HepG2 (cell line): ENCODE measurements around the gene PRR15L. TPM values are rescaled to one million over a fixed set of nuclear protein-coding genes. Genes with fewer than 3 reads are reported as not detected.

Experiments
- CREM ChIP-seq, 2 experiments: sonication (generic) in 1 of 2; formaldehyde crosslinking in 1 of 2; IDR thresholded peaks; 2 replicates each; pipeline versions ENCODE4 v1.4.0 to v1.6.1; 2016 to 2020; ENCODE audit warnings: antibody characterized with exemption in 1 of 2, mild to moderate bottlenecking in 1 of 2, missing genetic modification reagents in 1 of 2
- DNMT1 ChIP-seq: sonication (generic); formaldehyde crosslinking; IDR thresholded peaks from 2 replicates; pipeline ENCODE4 v1.5.1; 2020; ENCODE audit warnings: mild to moderate bottlenecking, missing genetic modification reagents
- EP300 ChIP-seq, 3 experiments: sonication (generic) in 1 of 3; formaldehyde crosslinking in 1 of 3; IDR thresholded peaks; 2 replicates each; pipeline versions ENCODE4 v1.5.1 to v1.6.1; 2011 to 2020; ENCODE audit warnings: low read depth in 2 of 3, low read length in 2 of 3, borderline replicate concordance in 1 of 3, improper control_type of control experiment in 1 of 3, mild to moderate bottlenecking in 1 of 3, missing genetic modification reagents in 1 of 3, moderate library complexity in 1 of 3
- FOXA3 ChIP-seq: IDR thresholded peaks from 2 replicates; pipeline ENCODE4 v1.6.1; 2016; ENCODE audit warnings: missing genetic modification reagents, missing compliant biosample characterization
- GTF3A ChIP-seq: sonication (generic); formaldehyde crosslinking; conservative IDR thresholded peaks from 2 replicates; pipeline ENCODE4 v1.4.0; 2020; ENCODE audit warnings: mild to moderate bottlenecking, missing genetic modification reagents
- HNRNPH1 ChIP-seq: fragments of 200-400 bp; formaldehyde crosslinking; optimal IDR thresholded peaks from 2 replicates; pipeline ENCODE3; 2017; ENCODE audit warnings: mild to moderate bottlenecking, low read depth, low read length
- NCOA2 ChIP-seq: sonication (generic); formaldehyde crosslinking; IDR thresholded peaks from 2 replicates; pipeline ENCODE4 v1.8.0; 2022; ENCODE audit warnings: inconsistent platforms
- PAX8 ChIP-seq: sonication (generic); formaldehyde crosslinking; IDR thresholded peaks from 2 replicates; pipeline ENCODE4 v1.8.0; 2022; ENCODE audit warnings: mild to moderate bottlenecking, missing genetic modification reagents, borderline replicate concordance
- POLR2G ChIP-seq: fragments of 200-400 bp; formaldehyde crosslinking; IDR thresholded peaks from 2 replicates; pipeline ENCODE4 v1.6.1; 2018; ENCODE audit warnings: mild to moderate bottlenecking, low read depth, low read length, moderate library complexity
- ZBTB44 ChIP-seq: sonication (generic); formaldehyde crosslinking; IDR thresholded peaks from 2 replicates; pipeline ENCODE4 v1.4.0; 2020; ENCODE audit warnings: missing genetic modification reagents
- ZMYM4 ChIP-seq: sonication (generic); formaldehyde crosslinking; IDR thresholded peaks from 2 replicates; pipeline ENCODE4 v1.8.1; 2023; ENCODE audit warnings: mild to moderate bottlenecking, missing genetic modification reagents
- ZNF121 ChIP-seq: sonication (generic); formaldehyde crosslinking; IDR thresholded peaks from 2 replicates; pipeline ENCODE4 v1.5.0; 2020; ENCODE audit warnings: mild to moderate bottlenecking, missing genetic modification reagents
- ZNF34 ChIP-seq: sonication (generic); formaldehyde crosslinking; IDR thresholded peaks from 2 replicates; pipeline ENCODE4 v1.4.0; 2020; ENCODE audit warnings: mild to moderate bottlenecking, missing genetic modification reagents, borderline replicate concordance
- ZNF383 ChIP-seq: sonication (generic); formaldehyde crosslinking; IDR thresholded peaks from 2 replicates; pipeline ENCODE4 v1.4.0; 2020; ENCODE audit warnings: missing genetic modification reagents, mild to moderate bottlenecking, borderline replicate concordance
- polyA plus RNA-seq, 8 experiments: library from polyadenylated mRNA; depleted of rRNA in 3 of 8; stranded (reverse) in 7 of 8; unstranded in 1 of 8; fragments of >200 nt; fragmentation: Illumina TruSeq in 4 of 8; extraction: Trizol in 4 of 8; gene quantifications; 2 replicates each; pipeline versions ENCODE4 v1.2.1 to v1.2.3, GENCODE V29; 2011 to 2016; ENCODE audit warnings: low read depth in 4 of 8, missing spikeins in 1 of 8, mixed read lengths in 1 of 8; ENCODE audit not compliant: insufficient read depth in 1 of 8
- total RNA-seq, 5 experiments: library from RNA; depleted of rRNA; stranded (reverse); fragments of >200 nt; fragmentation: Illumina TruSeq; extraction: Trizol; gene quantifications; 2 replicates each; pipeline ENCODE4 v1.2.3, GENCODE V29; 2016; ENCODE audit warnings: low read depth in 1 of 5
- TF ChIP-seq, protein P1 (sequence below), 2 experiments: sonication (generic) in 1 of 2; formaldehyde crosslinking in 1 of 2; IDR thresholded peaks; 2 replicates each; pipeline versions ENCODE4 v1.4.0 to v1.6.1; 2018 to 2020; ENCODE audit warnings: missing genetic modification reagents in 2 of 2, borderline replicate concordance in 1 of 2, low read depth in 1 of 2, mild to moderate bottlenecking in 1 of 2, missing biosample characterization in 1 of 2
- TF ChIP-seq, protein P2 (sequence below): sonication (generic); formaldehyde crosslinking; IDR thresholded peaks from 2 replicates; pipeline ENCODE4 v1.5.1; 2020; ENCODE audit warnings: missing genetic modification reagents, mild to moderate bottlenecking, borderline replicate concordance
- TF ChIP-seq, protein P3 (sequence below): sonication (generic); formaldehyde crosslinking; IDR thresholded peaks from 2 replicates; pipeline ENCODE4 v1.4.0; 2020; ENCODE audit warnings: missing genetic modification reagents, borderline replicate concordance

Gene PRR15L
- total and polyA plus RNA-seq, 2 of the 13 experiments (the other 11 are each of a cell fraction or from before 2014, with no cell fraction given), result 0.44 to 2.0 TPM

DNA sequence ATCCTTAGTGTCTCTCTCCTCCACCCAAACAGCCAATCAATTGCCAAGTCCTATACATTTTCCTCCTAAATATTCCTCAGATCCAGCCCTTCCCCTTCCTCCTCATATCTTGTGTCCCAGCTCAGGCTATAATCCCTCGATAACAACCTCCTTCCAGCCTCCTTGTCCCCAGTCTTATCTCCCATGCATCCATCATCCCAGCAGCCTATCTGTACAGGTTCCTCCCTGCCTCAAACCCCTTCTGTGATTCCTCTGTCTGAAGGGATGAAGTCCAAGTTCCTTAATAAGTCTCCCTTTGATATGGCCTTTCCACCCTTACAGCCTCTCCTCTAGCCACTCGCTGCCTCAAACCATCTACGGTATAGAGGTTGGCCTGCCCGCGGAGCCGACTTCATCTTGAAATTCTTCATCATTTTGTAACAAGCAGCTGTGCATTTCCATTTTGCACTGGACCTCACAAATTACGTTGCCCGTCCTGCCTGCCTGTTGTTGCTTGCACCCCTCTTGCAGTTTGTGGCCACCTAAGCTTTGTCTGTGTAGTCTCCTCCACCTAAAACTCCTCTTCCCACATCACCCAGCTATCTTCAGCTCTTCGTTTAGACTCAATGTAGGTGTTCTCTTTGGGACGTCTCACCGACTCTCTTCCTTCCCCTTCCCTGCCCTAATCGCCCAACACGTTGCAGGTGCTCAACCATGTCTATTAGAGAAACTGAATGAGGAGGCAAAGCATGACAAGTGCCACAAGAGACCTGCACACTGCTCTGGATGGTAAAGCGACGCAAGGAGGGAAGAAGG, 12.4 kb upstream of the PRR15L start (continued):
- TF ChIP-seq POLR2G (no peak), NCOA2 (no peak), EP300 (IDR thresholded peaks at IDR 0.05; ENCODE audit: low read depth in 2 of 2, low read length in 2 of 2) (no peak), EP300 (CRISPR knock-in tag; IDR thresholded peaks at IDR 0.05; ENCODE audit: borderline replicate concordance) (0 out of 2 replicates have a peak, but pooled peaks have one; percentile 24), ZBTB44 (CRISPR knock-in tag) (peak; percentile 12; the same call in 1 of the 2 replicates), ZMYM4 (CRISPR knock-in tag) (no peak), CREM (IDR thresholded peaks at IDR 0.05) (no peak), CREM (CRISPR knock-in tag; IDR thresholded peaks at IDR 0.05) (no peak), ZNF383 (CRISPR knock-in tag) (peak; percentile 93; the same call in 1 of the 2 replicates), ZNF121 (CRISPR knock-in tag) (0 out of 2 replicates have a peak, but pooled peaks have one; percentile 44), HNRNPH1 (no peak), ZNF34 (CRISPR knock-in tag) (peak; percentile 33; the same call in 1 of the 2 replicates), PAX8 (CRISPR knock-in tag) (0 out of 2 replicates have a peak, but pooled peaks have one; percentile 47), DNMT1 (CRISPR knock-in tag) (0 out of 2 replicates have a peak, but pooled peaks have one; percentile 72), FOXA3 (CRISPR knock-in tag) (no peak), GTF3A (CRISPR knock-in tag) (peak; percentile 47; the same call in 1 of the 2 replicates)
- TF ChIP-seq, protein P1, sequence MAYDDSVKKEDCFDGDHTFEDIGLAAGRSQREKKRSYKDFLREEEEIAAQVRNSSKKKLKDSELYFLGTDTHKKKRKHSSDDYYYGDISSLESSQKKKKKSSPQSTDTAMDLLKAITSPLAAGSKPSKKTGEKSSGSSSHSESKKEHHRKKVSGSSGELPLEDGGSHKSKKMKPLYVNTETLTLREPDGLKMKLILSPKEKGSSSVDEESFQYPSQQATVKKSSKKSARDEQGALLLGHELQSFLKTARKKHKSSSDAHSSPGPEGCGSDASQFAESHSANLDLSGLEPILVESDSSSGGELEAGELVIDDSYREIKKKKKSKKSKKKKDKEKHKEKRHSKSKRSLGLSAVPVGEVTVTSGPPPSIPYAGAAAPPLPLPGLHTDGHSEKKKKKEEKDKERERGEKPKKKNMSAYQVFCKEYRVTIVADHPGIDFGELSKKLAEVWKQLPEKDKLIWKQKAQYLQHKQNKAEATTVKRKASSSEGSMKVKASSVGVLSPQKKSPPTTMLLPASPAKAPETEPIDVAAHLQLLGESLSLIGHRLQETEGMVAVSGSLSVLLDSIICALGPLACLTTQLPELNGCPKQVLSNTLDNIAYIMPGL (CRISPR knock-in tag; IDR thresholded peaks at IDR 0.05; ENCODE audit: borderline replicate concordance in 1 of 2, low read depth in 1 of 2), result peak in 1 of 2 experiments; percentile 88; a peak in 1 of 4 replicates
- TF ChIP-seq, protein P2, sequence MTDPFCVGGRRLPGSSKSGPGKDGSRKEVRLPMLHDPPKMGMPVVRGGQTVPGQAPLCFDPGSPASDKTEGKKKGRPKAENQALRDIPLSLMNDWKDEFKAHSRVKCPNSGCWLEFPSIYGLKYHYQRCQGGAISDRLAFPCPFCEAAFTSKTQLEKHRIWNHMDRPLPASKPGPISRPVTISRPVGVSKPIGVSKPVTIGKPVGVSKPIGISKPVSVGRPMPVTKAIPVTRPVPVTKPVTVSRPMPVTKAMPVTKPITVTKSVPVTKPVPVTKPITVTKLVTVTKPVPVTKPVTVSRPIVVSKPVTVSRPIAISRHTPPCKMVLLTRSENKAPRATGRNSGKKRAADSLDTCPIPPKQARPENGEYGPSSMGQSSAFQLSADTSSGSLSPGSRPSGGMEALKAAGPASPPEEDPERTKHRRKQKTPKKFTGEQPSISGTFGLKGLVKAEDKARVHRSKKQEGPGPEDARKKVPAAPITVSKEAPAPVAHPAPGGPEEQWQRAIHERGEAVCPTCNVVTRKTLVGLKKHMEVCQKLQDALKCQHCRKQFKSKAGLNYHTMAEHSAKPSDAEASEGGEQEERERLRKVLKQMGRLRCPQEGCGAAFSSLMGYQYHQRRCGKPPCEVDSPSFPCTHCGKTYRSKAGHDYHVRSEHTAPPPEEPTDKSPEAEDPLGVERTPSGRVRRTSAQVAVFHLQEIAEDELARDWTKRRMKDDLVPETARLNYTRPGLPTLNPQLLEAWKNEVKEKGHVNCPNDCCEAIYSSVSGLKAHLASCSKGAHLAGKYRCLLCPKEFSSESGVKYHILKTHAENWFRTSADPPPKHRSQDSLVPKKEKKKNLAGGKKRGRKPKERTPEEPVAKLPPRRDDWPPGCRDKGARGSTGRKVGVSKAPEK, result peak; percentile 28; the same call in 1 of the 2 replicates
- TF ChIP-seq, protein P3, sequence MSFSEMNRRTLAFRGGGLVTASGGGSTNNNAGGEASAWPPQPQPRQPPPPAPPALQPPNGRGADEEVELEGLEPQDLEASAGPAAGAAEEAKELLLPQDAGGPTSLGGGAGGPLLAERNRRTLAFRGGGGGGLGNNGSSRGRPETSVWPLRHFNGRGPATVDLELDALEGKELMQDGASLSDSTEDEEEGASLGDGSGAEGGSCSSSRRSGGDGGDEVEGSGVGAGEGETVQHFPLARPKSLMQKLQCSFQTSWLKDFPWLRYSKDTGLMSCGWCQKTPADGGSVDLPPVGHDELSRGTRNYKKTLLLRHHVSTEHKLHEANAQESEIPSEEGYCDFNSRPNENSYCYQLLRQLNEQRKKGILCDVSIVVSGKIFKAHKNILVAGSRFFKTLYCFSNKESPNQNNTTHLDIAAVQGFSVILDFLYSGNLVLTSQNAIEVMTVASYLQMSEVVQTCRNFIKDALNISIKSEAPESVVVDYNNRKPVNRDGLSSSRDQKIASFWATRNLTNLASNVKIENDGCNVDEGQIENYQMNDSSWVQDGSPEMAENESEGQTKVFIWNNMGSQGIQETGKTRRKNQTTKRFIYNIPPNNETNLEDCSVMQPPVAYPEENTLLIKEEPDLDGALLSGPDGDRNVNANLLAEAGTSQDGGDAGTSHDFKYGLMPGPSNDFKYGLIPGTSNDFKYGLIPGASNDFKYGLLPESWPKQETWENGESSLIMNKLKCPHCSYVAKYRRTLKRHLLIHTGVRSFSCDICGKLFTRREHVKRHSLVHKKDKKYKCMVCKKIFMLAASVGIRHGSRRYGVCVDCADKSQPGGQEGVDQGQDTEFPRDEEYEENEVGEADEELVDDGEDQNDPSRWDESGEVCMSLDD (CRISPR knock-in tag), result no peak
